Mesenteric fat pad (tissue), 1 donor: Measurements from ENCODE around the gene MYO5B. TPM values are rescaled to one million over a fixed set of nuclear protein-coding genes. Genes with fewer than 3 reads are reported as not detected.

Experiments
- DNase-seq: peaks from one replicate; pipeline ENCODE4 v3.0.0-alpha.2; 2020; ENCODE audit warnings: low spot score
- total RNA-seq: library from RNA; stranded (reverse); fragmentation: NEBNext Ultra II Directional; extraction: Animal tissue kit (Norgen Biotek cat#: 25700); gene quantifications from one replicate; pipeline ENCODE4 v1.2.1, GENCODE V29; 2021
- donor health status: DM: yes; HTN: yes; CAD: no.

Gene MYO5B
- total RNA-seq, 1 donor from 2014 or later, result 1.6 TPM

- DNase-seq, result no peak
Measured at GRCh38 chr18:50074404-50074803, 120.5 kb downstream of the MYO5B start.

- no peak for DNase-seq
Measured at GRCh38 chr18:50073319-50073718, 121.6 kb downstream of the MYO5B start.

GRCh38 chr18:50072146-50072545, 122.8 kb downstream of the MYO5B start:
- DNase-seq, result no peak

GRCh38 chr18:50071397-50071796, 123.5 kb downstream of the MYO5B start:
- DNase-seq, result no peak

GRCh38 chr18:50069422-50069821, 125.5 kb downstream of the MYO5B start:
- DNase-seq, result no peak

GRCh38 chr18:50065527-50065926, 129.4 kb downstream of the MYO5B start:
- no peak for DNase-seq

GRCh38 chr18:50065039-50065438, 129.9 kb downstream of the MYO5B start:
- no peak for DNase-seq

GRCh38 chr18:50061876-50062517, 132.9 kb downstream of the MYO5B start:
- DNase-seq, result no peak

- DNase-seq, result no peak
Measured at GRCh38 chr18:50060822-50061221, 134.1 kb downstream of the MYO5B start.

GRCh38 chr18:50058731-50059130, 136.2 kb downstream of the MYO5B start:
- DNase-seq, result no peak

GRCh38 chr18:50057009-50057408, 137.9 kb downstream of the MYO5B start:
- DNase-seq, result no peak

GRCh38 chr18:50056185-50056584, 138.8 kb downstream of the MYO5B start:
- DNase-seq, result no peak

GRCh38 chr18:50055488-50055887, 139.5 kb downstream of the MYO5B start:
- DNase-seq, result no peak

- no peak for DNase-seq
Measured at GRCh38 chr18:50053111-50053510, 141.8 kb downstream of the MYO5B start.

- DNase-seq, result no peak
Measured at GRCh38 chr18:50051288-50051687, 143.7 kb downstream of the MYO5B start.

- DNase-seq, result no peak
Measured at GRCh38 chr18:50045126-50045525, 149.8 kb downstream of the MYO5B start.

- DNase-seq, result no peak
Measured at GRCh38 chr18:50044402-50044801, 150.5 kb downstream of the MYO5B start.

- DNase-seq, result no peak
Measured at GRCh38 chr18:50042611-50043010, 152.3 kb downstream of the MYO5B start.

GRCh38 chr18:50039746-50040145, 155.2 kb downstream of the MYO5B start:
- DNase-seq, result no peak

GRCh38 chr18:50038448-50038847, 156.5 kb downstream of the MYO5B start:
- no peak for DNase-seq

GRCh38 chr18:50034029-50034428, 160.9 kb downstream of the MYO5B start:
- DNase-seq, result no peak

- no peak for DNase-seq
Measured at GRCh38 chr18:50033004-50033403, 161.9 kb downstream of the MYO5B start.

- DNase-seq, result no peak
Measured at GRCh38 chr18:50030146-50030545, 164.8 kb downstream of the MYO5B start.

- no peak for DNase-seq
Measured at GRCh38 chr18:50027996-50028395, 167.0 kb downstream of the MYO5B start.
